Activated CD8-positive, alpha-beta T cell treated with anti-CD3 and anti-CD28 coated beads for 36 hours (primary cell): ENCODE data around the gene ATP7B. TPM values are rescaled to one million over a fixed set of nuclear protein-coding genes. Genes with fewer than 3 reads are reported as not detected.
"Not testable (repeated sequence)": the region's sequence is repeated elsewhere in the genome, so short reads cannot be mapped to it uniquely, and the experiment has no call there.

ENCODE experiments used
- ATAC-seq: fragments of 200-7000 bp; cut with Tn5 transposase; one replicate; pipeline ENCODE4 v1.10.0; 2021; ENCODE audit warnings: mild to moderate bottlenecking, moderate library complexity
- CTCF ChIA-PET: fragments of 350-600 bp; sonication (Branson Sonifier 250); formaldehyde crosslinking; loops from one replicate; lab custom pipeline; 2021; ENCODE audit warnings: antibody characterized with exemption; lab: Charles Lee
- POLR2A ChIA-PET: fragments of 350-600 bp; sonication (Branson Sonifier 250); formaldehyde crosslinking; loops from one replicate; lab custom pipeline; 2021; ENCODE audit warnings: antibody characterized with exemption; lab: Charles Lee
- DNase-seq: peaks from one replicate; pipeline ENCODE4 v3.0.0-alpha.2; 2020
- H3K27ac Mint-ChIP-seq: one replicate; pipeline ENCODE4 v1.8.0; 2021; ENCODE audit warnings: mild to moderate bottlenecking, mixed read lengths
- H3K27me3 Mint-ChIP-seq: one replicate; pipeline ENCODE4 v1.8.0; 2021; ENCODE audit warnings: mixed read lengths
- H3K36me3 Mint-ChIP-seq: one replicate; pipeline ENCODE4 v1.8.0; 2021; ENCODE audit warnings: low read depth, mixed read lengths
- H3K4me1 Mint-ChIP-seq: one replicate; pipeline ENCODE4 v1.8.0; 2021; ENCODE audit warnings: low read depth, mixed read lengths
- H3K4me3 Mint-ChIP-seq: one replicate; pipeline ENCODE4 v1.8.0; 2021; ENCODE audit warnings: mild to moderate bottlenecking, moderate library complexity, mixed read lengths
- H3K9me3 Mint-ChIP-seq: one replicate; pipeline ENCODE4 v1.8.0; 2021; ENCODE audit warnings: mixed read lengths
- intact Hi-C: fragments of 100-400 bp; cut with micrococcal nuclease; formaldehyde crosslinking; loops from one replicate; pipeline ENCODE4 v1.10.0; 2022
- total RNA-seq, 2 experiments: library from RNA; stranded (reverse); gene quantifications; one replicate each; pipeline ENCODE4 v1.2.3, GENCODE V29; 2021
- TF ChIP-seq, protein P1 (sequence below): fragments of 200-600 bp; IDR thresholded peaks from one replicate; pipeline ENCODE4 v1.8.0; 2022; ENCODE audit warnings: antibody characterized with exemption, mild to moderate bottlenecking

The ATP7B gene
- total RNA-seq, 2 experiments from 2014 or later: 1.1 TPM

DNA sequence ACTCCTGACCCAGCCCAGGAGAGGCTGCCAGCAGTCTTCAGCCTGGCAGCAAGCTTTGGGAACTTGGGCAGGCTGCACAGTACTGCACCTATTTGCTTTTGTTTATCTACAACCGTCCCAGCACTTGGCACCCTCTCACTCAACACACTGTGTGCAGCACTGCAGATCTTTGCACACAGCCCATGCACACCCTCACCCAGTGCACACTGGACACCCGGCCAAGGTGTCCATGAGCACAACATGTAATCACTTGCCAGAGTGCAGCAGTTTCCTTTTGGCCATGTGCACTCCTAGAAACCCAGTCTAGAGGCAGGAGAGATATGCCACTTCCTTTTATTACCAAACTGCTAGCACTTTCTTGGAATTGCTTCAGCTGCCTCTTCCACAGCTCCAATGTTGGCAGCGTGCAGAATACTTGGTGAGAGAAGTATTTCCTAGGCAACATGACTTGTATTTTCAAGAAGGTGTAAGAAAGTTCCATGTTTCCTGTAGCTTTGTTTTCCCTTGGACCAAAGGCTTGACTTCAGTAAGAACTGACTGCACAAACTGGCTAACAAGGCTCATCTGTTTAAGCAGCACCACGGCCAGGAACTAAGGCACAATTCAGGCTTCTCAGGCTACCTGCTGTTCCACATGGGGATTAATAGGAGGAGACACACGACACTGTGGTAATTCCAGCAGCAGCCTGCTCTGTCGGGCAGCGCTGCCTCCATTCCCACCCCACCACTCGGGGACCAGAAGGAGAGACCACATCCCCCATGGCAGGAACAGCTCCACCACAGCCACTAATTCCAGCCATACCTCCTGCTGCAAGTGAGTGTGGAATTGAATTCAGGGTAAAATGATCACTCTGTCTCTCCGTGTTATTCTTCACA lies 15.3 kb downstream of the ATP7B start:
- H3K27me3 Mint-ChIP-seq: peaks cover 10% of the 10 kb centered on the region
- no peaks in the 10 kb centered on the region for H3K36me3 Mint-ChIP-seq
- ChIA-PET POLR2A (no interaction called here), CTCF (no interaction called here)
- DNase-seq (no peak), ATAC-seq (no peak)
- no peaks in the 10 kb centered on the region for H3K9me3 Mint-ChIP-seq
- TF ChIP-seq, protein P1, sequence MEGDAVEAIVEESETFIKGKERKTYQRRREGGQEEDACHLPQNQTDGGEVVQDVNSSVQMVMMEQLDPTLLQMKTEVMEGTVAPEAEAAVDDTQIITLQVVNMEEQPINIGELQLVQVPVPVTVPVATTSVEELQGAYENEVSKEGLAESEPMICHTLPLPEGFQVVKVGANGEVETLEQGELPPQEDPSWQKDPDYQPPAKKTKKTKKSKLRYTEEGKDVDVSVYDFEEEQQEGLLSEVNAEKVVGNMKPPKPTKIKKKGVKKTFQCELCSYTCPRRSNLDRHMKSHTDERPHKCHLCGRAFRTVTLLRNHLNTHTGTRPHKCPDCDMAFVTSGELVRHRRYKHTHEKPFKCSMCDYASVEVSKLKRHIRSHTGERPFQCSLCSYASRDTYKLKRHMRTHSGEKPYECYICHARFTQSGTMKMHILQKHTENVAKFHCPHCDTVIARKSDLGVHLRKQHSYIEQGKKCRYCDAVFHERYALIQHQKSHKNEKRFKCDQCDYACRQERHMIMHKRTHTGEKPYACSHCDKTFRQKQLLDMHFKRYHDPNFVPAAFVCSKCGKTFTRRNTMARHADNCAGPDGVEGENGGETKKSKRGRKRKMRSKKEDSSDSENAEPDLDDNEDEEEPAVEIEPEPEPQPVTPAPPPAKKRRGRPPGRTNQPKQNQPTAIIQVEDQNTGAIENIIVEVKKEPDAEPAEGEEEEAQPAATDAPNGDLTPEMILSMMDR: no peak
- no peak overlapping the region for H3K27ac Mint-ChIP-seq
- H3K4me1 Mint-ChIP-seq: no peaks in the 10 kb centered on the region
- H3K4me3 Mint-ChIP-seq: no peak overlapping the region
- intact Hi-C loops: no loop called here

GRCh38 chr13:51993713-51994112 lies 17.5 kb downstream of the ATP7B start:
- no peak for DNase-seq
- no peak for ATAC-seq
- POLR2A ChIA-PET: no interaction called here
- Mint-ChIP-seq H3K9me3 (no peaks in the 10 kb centered on the region), H3K27ac (no peak overlapping the region), H3K4me3 (no peak overlapping the region), H3K27me3 (peaks cover 2% of the 10 kb centered on the region), H3K4me1 (no peaks in the 10 kb centered on the region), H3K36me3 (no peaks in the 10 kb centered on the region)
- CTCF ChIA-PET: no interaction called here
- TF ChIP-seq, protein P1: no peak
- intact Hi-C loops: no loop called here

DNA sequence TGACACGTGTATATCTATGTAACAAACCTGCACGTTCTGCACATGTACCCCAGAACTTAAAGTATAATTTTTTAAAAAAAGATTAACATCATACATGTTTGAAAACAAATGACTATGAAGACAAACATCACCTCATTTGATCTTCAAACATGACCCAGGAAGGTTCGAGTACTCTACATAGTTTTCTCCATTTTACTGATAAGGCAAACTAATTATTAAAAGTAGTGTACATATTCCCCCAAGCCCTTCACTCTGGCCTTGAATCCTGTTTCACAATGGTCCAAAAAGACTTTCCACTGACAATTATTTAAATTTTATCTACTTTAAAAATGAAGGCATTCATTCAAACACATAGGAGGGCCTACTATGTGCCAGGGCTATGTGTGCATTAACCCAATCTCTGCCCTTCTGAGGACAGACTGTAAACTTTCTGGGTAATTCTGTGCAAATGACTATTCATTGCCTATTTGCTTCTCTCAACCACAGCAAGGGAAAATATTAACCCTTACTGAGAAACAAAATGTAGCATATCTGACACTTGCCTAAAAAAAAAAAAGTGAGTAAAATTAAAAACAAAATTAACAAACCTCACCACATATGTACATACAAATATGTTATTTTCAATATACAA lies 22.1 kb downstream of the ATP7B start:
- TF ChIP-seq, protein P1: no peak
- Mint-ChIP-seq H3K4me3 (no peak overlapping the region), H3K36me3 (no peaks in the 10 kb centered on the region), H3K27ac (no peak overlapping the region), H3K27me3 (peaks cover 5% of the 10 kb centered on the region), H3K9me3 (no peaks in the 10 kb centered on the region), H3K4me1 (no peaks in the 10 kb centered on the region)
- DNase-seq (no peak), ATAC-seq (no peak)
- CTCF ChIA-PET: no interaction called here
- intact Hi-C loops: no loop called here
- POLR2A ChIA-PET: no interaction called here

- intact Hi-C loops, H3K9me3 Mint-ChIP-seq, CTCF ChIA-PET, ATAC-seq, H3K4me1 Mint-ChIP-seq, DNase-seq, H3K27ac Mint-ChIP-seq, H3K4me3 Mint-ChIP-seq, H3K36me3 Mint-ChIP-seq, H3K27me3 Mint-ChIP-seq, POLR2A ChIA-PET: not testable (repeated sequence)
Observed at GRCh38 chr13:51984904-51985303, 26.3 kb downstream of the ATP7B start.

DNA sequence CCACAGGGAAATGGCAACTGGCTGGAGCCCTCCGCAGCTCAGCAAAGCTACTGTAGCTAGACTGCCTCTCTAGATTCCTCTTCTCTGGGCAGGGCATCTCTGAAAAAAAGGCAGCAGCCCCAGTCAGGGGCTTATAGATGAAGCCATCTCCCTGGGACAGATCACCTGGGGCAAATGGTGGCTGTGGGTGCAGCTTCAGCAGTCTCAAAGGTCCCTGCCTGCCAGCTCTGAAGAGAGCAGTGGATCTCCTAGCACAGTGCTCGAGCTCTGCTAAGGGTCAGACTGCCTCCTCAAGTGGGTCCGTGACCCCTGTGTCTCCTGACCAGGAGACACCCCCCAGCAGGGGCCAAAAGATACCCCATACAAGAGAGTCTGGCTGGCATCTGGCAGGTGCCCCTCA lies 28.0 kb downstream of the ATP7B start:
- H3K9me3 Mint-ChIP-seq, H3K4me3 Mint-ChIP-seq, H3K4me1 Mint-ChIP-seq, CTCF ChIA-PET, H3K27ac Mint-ChIP-seq, H3K36me3 Mint-ChIP-seq, DNase-seq, intact Hi-C loops, ATAC-seq, POLR2A ChIA-PET, H3K27me3 Mint-ChIP-seq: not testable (repeated sequence)

GRCh38 chr13:51981355-51981754 lies 29.9 kb downstream of the ATP7B start:
- Mint-ChIP-seq H3K4me1 (no peaks in the 10 kb centered on the region), H3K4me3 (no peak overlapping the region), H3K9me3 (no peaks in the 10 kb centered on the region), H3K27me3 (peaks cover 3% of the 10 kb centered on the region), H3K36me3 (no peaks in the 10 kb centered on the region), H3K27ac (no peak overlapping the region)
- ChIA-PET CTCF (no interaction called here), POLR2A (no interaction called here)
- intact Hi-C loops: no loop called here
- TF ChIP-seq, protein P1: no peak
- DNase-seq (no peak), ATAC-seq (no peak)
